ENCODE measurements around the gene STARD3.

The STARD3 gene

DNA sequence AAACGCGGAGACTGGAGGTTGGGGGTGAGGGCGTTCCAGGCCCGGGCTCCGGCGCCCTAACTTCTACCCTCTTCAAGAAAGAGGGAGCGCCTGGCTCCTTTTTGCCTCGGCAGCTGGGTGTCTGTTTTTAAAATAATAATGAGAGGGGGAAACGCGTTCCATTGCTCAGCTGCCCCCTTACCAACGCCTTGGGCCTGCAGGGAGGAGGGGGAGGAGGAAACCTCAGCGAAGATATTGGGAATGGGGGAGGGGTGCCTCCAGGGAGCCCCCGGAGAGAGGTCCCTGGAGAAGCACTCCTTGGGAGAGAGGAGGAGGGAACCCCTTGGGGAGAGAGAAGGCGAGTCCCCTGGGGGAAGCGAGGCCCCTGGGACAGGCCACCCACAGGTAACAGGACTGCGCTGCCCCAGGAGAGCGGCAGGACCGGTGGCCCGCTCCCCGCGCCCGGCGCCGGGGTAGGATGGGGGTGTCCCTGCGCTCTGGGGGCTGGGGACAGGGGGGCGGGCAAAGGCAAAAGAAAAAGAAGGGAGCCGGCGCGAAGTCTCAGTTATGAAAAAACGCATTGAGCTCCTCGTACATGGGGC lies 31.9 kb upstream of the STARD3 start:
- DNase-seq = no peak

DNA sequence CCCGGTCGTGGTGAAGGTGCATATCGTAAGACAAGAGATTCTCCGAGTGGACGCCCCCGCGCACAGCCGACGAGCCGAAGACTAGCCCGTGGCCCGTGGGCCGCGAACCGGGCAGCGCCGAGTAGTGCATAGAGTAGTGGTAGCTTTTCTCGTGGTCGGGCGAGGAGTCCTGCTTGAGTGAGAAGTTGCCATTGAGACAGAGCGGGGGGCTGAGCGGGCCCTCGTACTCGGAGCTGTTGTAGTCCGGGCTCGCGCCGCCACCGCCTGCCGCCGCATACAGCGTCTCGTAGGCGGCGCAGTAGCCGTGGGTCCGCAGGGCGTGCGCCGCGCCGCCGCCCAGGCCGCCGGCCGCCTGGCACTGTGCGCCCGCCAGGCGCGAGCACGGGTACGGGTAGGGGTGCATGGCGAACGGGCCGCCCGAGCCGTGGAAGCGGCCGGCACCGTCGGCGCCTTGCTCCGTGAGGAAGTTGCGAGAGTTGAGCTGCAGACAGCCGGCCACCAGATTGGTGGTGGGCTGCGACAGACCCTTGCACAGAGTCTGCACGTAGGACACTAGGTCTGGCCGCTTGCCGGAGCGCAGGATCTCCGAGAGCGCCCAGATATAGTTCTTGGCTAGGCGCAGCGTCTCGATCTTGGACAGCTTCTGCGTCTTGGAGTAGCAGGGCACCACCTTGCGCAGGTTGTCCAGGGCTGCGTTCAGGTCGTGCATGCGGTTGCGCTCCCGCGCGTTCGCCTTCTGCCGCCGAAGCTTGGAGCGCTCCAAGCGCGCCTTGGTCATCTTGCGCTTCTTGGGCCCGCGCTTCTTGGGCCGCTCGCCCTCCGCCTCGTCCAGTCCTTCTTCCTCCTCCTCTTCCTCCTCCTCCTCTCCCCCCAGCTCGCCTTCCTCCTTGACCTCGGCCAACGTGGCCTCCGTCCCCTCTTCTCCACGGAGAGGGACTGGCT lies 31.2 kb upstream of the STARD3 start:
- DNase-seq = no peak

DNA sequence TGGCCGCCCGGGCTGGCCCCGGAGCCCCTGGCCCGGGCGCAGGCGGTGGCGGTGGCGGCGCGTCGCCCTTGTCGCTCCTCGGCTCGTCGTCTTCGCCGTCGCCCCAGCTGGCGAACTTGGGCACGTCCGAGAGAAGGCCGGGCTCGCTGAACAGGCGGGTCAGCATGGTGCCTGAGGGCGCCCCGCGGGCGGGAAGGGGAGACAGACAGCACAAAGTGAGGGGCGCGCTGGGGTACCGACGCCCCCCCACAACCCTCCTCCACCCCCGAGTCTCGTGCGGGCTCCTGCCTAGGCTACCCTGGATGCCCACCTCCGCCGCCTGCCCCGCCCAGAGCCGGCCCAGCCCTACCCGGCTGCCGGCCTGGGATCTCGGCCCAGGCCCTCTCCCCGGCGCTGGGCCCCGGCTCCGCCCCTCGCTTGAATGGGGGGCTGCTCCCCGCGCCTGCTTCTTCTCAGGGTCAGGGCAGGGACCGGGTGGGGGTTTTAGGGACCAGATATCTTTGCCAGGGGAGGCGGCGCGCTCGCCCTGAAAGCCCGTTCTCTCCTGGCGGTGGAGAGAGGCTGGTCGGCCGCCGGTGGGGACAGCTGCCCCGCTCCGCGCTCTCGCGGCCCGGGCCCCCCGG lies 30.4 kb upstream of the STARD3 start:
- DNase-seq = no peak

DNA sequence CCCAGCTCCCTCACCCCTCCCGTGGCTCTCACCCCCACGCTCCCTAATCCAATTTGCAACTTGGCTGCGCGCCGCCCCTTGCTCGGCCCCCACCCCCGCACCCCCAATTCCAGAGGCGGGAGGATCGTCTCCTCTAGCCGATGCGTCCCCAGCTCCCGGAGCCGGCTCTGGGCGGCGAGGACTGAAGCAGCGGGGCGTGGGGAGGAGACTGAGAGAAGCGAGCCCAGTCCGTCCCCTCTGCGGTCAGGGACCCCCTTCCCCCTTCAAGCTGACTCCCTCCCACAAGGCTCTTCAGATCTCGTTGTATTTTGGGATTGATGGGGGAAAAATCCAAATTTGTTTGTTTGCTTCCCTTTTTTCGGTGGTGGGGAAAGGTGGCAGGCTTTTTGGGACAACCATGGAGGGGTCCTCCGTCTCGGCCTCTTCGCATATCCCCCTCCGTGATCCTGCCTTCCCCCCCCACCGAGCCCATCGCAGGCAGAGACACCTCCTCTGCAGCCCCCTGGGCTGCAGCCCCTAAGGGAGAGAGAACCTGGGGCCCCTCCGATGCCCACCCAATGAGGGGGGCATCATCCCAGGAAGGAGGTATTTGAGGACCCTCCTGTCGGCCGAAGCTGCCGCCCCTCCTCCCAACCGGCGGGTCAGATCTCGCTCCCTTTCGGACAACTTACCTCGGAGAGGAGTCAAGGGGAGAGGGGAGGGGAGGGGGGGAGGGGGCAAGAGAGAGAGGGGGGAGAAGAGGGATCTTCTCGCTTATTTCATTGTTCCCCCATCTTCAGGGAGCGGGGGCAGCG lies 29.7 kb upstream of the STARD3 start:
- DNase-seq = no peak

DNA sequence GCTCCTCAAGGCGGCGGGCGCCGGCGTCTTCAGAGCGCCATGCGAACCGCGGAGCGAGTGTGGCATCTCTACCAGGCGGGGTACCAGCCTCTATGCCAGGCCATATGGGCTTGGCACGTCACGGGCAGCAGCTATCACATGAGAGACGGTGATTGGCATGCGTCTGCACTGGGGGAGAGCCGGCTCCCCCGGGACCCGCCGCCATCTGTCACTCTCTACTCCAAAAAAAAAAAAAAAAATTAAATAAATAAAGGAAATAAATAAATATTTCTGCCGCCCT lies 29.2 kb upstream of the STARD3 start, which contains the start of gene NEUROD2:
Gene NEUROD2 (minus strand): TSS at position 70 of the 280 bp plus-strand sequence. CDS start 1,321 bp downstream, outside the sequence.
- DNase-seq = no peak

DNA sequence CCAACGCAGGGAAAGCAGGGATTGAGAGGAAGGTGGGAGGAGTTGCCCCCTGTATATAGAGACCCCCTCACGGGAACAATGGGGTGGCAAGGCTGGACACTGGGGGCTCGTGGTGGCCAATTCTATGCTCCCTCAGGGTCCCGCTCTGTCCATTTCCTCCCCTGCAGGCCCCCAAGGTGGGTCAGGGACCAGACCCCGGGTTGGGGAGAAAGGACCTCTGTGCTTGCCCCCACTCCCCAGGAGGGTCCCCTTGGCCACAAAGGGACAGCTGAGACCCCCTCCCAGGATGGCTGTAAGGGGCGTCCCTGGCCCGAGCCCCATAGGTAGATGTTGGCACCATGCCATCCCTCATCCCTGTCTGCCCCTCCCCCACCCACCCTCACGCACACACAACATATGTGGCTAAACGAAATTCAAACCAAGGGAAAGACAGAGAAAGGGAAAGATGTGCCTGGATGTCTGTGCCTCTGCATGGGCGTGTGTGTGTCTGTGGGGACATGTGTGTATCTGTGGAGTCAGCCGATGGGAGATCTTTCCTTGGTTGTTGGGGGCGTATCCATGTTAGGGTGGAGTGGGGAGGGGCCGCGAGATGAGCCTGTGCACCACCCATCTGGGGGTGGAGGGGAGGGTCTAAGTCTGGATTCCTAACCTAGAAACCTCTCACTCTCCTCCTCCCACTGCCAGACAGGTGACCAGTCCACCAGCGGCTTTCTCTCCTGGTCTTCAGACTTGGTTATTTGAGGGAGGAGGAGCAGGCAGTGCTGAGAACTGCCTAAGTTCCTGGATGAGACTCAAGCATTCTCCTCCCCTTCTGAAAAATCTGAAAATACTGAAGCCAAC lies 28.6 kb upstream of the STARD3 start:
- DNase-seq = no peak

DNA sequence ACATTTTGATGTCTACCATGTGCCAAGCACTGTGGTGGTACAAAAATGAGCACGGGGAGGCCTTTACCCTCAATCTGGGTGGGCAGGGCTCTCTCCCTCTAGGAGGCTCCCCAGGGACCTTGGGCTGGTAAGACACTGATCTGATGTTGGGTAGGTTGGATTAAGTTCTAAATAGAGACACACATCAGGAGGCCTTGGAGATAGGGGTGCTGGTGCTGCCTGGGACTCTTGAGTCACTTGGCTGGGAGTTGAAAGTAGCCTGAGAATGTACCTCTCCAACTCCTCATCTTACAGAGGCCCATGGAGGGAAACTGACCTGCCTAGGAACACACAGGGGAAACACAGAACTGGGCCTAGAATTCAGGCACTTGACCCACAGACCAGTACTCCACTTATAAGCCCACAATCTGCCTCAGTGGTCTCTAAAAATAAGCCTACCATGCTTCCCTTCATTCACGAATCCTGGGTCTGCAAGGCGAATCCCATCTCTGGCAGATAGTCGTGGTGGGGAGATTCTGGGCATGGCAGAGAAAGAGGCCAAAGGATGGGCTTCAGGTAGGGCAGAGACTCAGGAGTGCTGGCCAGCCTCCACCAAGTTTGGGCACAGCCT lies 27.4 kb upstream of the STARD3 start:
- no peak for DNase-seq

DNA sequence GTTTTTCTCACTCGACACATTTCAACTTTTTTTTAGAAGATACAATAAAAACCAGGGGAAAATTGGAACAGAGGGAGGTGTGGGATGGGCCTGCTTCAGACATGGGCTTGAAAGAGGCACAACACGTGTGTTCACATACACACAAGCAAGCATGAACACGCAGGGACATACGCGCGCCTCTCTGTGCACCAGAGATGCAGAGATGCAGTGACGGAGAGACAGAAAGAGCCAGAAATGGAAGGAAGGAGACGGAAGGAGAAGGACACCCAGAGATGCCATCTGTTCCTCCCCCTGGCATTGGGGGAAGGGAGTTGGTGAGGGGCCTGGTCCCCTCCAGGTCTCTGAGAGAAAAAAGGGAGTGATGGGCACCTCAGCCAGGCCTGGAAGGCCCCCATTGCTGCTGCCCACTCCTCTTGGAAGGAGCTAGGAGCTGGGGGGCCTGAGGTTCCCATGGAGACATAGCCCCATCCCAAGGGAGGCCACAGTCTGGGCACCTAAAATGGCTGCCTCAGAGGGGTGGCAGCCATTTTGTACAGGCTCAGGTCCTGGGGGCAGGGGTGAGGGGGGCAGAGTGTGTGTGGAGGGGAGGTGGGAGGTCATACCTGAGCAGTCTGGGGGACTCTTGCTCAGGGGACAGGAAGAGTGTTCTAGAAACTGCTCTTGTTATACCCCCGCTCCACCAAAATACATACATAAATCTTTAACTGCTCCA lies 25.4 kb upstream of the STARD3 start:
- no peak for DNase-seq

DNA sequence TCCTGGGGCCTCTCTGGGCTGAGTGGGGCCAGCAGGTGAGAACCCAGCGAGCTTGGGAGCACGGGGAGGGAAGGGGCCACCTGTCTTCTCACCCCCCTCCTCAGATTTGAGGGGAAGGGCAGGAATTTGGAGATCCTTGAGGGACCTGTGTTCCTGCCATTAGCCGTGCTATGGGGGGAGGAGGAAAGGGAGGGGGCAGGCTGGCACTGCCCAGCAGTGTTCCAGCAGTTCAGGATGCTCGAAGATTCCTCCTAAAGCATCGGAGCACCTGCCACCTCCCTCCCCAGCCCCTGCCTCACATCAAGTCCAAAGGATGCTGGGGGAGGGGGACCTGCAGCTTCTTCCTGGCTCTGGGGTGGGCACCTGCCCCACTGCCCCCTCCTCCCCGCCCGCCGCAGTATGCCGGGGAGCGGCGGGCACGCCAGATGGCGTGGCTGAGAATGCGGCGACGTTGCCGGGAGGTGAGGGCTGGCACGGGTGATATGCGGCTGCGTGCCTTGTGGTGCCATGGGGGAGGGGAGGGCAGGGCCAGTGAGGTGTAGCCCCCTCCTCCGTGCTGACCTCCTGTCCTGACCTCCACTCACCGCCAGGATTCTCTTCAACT lies 24.6 kb upstream of the STARD3 start:
- no peak for DNase-seq

DNA sequence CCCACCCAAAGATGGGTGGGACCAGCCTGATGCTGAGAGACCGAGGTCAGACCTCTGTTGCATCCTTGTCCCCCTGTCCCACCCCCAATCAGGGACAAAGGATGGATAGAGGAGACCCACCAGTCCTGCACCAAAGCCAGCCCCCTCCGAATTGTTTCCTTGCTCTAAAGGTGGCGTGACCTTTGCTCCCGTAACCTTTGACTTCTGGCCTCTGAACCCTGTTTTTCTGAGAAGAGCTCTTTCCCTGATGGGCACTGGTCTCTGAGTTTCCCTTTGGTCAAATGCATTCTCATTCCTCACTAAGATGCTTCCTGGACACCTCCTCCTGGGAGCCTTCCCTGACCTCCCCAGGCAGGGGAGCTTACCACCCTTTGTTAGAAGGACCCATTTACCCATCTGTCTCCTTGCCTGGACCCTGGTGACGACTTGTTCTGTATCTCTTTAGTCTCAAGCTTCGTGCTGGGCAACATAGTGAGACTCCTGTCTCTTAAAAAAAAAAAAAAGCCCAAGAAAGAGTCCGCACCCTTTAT lies 23.9 kb upstream of the STARD3 start:
- DNase-seq = no peak

DNA sequence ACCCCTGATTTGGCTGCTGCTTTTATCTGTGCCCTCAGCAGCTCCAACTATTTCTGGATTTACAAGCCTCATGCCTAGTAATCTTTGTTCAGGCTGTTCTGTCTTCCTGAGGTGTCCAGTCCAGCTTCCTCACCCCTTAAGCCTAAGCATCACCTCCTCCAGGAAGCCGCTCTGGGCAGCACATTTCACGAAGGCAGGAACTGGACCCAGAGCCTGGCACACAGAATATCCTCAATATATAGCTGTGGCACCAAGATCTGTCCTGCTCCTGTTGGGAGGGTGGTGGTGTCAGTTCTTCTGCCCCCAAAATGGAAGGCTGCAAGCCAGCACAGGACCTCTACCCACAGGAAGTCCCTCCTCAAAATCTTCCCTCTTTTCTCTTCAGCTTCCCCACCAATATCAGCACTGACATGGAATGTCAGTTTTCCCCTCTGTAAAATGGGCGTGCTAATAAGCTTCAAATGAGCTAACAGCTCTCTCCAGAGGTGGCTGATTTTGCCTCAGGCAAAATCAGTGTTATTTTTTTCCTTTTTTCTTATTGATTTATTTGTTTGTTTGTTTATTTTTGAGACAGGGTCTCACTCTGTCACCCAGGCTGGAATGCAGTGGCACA lies 22.3 kb upstream of the STARD3 start:
- no peak for DNase-seq

DNA sequence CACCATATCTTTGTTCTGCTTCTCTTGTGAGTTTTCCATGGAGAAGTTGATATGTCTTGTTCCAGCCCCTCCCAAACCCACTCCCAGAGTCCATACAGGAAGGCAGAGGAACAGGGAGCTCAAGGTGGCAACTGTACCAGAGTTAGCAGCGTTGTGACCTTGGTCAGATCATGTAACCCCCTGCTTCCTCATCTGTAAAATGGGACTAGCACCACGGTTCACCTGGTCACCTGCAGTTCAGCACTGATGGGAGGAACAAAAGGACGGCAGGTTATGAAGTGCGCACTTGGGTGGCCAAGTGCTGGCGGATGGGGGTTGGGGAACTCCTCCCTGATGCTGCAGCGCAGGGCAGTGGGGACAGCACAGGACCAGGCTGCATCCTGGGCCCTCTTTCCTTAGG lies 21.5 kb upstream of the STARD3 start:
- no peak for DNase-seq

DNA sequence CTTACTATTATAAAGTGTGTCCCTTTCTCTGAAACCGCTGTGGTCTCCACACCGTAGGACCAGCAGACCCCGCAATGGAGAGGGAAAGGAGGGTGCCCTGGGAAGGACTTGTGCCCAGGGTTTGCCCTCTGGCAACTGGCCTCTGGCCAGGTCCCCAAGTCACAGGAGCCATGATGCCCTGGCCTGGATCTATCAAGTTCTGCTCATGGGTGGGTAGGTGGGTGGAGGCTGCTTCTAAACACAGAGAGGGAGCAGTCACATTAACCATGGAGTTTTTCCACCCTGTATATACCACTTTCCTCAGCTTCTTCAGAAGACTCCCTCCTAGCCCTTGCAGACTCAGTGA lies 19.9 kb upstream of the STARD3 start:
- no peak for DNase-seq

DNA sequence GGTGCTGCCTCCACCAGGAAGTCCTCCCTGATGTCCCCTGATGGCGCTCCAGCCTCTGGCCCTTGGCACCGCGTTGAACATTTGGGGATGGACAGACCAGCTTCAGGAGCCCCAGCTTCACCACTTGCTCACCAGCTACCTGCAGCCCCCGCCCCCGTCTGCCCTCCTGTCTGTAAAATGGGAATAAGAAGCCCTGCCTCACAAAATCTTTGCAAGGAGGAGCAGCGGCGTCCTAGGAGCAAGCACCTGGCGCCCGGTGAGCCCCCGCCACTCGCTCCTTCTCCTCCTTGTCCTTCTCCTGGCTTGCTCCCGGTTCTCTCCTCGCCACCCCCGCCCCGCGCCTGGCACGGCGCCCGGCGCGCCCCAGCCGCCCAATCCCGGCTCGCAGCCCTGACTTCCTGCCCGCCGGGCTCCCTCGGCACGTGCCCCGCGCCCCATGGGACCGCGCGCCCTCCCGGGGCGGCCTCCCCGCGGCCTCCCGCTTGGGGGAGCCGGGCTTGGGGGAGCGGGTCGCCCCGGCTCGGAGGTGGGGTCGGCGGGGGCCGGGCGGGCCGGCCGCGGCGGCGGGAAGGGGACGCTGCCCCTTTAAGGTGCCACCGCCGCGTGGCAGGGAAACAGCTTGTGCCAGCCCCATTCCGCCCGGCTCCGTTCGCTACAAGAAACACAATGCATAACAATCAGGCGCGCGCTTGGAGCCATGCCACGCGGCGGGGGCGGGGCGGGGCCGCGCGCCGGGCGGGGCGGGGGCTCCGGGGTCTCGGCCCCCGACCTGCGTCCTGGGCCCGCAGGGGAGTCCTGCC lies 19.3 kb upstream of the STARD3 start:
- DNase-seq = peak; percentile 25

DNA sequence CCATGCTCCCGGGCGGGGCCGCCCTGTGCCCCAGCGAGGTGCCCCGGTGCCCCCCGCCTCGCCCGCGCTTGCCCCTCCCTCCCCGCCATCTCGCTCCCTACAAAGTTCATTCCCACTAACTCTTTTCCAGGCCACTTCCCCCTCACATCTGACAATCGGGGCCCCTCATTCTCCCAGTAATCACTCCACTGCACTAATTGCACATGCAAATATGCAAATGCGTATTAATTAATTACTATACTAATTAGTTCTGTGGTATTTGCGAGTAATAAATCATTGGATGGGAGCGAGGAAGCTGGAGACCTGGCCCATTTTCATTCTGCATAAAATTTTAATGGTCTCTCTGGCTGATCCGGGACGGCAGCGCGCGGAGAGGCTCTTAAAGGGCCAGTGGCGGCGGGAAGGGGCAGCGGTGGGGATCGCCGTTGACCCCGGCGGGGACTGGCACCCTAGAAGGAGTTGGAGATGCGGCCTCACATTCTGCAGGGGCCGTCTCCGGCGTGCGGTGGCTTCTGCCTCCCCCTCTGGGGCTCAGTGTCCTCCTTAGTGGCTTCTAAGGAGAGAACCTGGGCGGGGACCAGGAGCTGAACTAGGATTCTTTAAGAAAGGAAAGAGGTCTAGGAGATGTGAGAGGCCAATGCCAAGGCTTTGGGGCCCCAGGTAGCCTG lies 18.6 kb upstream of the STARD3 start:
- DNase-seq = no peak

DNA sequence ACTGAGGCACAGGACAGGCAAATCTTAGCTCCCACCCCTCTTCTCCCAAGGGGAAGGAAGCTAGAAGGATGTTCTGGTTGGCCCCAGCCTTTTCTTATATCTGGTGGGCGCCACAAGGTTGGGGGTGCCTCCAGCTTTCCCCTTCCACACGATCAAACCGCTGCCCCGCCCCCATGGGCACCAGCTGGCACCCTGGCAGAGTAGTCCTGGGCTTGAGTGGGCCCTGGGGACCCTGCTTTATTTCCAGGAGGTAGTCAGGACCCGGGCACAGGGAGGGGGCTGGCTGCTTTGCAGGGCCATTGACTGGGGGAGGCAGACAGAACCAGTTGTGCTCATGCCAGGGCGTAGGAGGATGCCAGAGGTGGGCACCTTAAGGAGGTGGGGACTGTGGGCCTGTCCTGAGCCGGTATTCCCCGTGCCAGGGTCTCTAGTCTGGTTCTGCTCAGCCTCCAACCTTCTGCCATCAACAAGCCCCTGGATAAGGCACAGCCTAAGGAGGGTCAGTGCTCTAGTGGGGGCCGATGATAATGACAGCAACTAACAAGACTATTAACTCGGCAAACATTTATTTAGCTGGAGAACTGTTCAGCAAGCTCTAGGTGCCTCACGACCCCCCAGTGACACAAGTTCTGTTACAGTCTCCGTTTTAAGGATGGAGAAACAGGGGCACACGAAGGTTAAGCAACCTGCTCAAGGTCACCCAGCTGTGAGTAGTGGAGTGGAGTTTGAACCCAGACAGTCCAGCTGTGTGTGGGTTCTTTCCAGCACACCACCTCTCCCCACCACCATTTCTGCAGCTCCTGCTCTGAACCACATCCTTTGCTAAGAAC lies 17.8 kb upstream of the STARD3 start:
- no peak for DNase-seq

DNA sequence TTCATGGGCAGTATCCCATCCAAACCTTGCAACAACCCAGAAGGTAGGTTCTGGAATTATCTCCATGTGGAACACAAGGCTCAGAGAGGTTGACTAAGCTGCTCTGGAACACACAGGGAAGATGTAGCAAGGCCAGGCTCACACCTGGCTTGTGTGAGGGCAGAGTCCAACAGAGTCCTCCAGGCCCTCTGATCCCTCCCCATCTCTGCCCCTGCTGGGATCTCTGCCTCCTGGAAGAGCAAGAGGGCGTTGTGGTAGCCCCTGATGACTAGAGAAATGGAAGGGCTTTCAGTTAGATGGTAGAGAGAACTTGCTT lies 17.2 kb upstream of the STARD3 start:
- DNase-seq = no peak

All from HCEC 1CT (cell line).